Mesenchymal stem cell (in vitro differentiated cells and primary cell): ENCODE data around the gene CMTM3.
A peak's percentile ranks its signal among the peaks of the same experiment; 100 is the strongest.

ENCODE experiments used
- DNase-seq: peaks from one replicate; pipeline ENCODE4 v3.0.0-alpha.2; 2013
- H2AFZ ChIP-seq: one replicate; pipeline ENCODE4 v1.6.1; 2013; ENCODE audit warnings: low read depth, mild to moderate bottlenecking, control low read depth, inconsistent platforms, low read length, moderate library complexity
- H2AK5ac ChIP-seq: 2 replicates; pipeline ENCODE4 v1.6.1; 2013; ENCODE audit warnings: low read length, moderate library complexity, mild to moderate bottlenecking, inconsistent platforms; ENCODE audit not compliant: severe bottlenecking
- H2BK120ac ChIP-seq: one replicate; pipeline ENCODE4 v1.6.1; 2013; ENCODE audit warnings: low read depth, mild to moderate bottlenecking, inconsistent platforms, low read length, moderate library complexity
- H2BK12ac ChIP-seq, 2 experiments: one replicate each; pipeline ENCODE4 v1.6.1; 2013; ENCODE audit warnings: inconsistent platforms in 2 of 2, low read length in 2 of 2, mild to moderate bottlenecking in 2 of 2, moderate library complexity in 2 of 2, control low read depth in 1 of 2
- H2BK15ac ChIP-seq: one replicate; pipeline ENCODE4 v1.6.1; 2013; ENCODE audit warnings: mild to moderate bottlenecking, low read depth, inconsistent platforms; ENCODE audit not compliant: poor library complexity, severe bottlenecking
- H2BK5ac ChIP-seq: 2 replicates; pipeline ENCODE4 v1.6.1; 2013; ENCODE audit warnings: low read depth, mild to moderate bottlenecking, low read length, control low read depth, inconsistent platforms; ENCODE audit not compliant: poor library complexity, severe bottlenecking
- H3K14ac ChIP-seq, 2 experiments: one replicate each; pipeline ENCODE4 v1.6.1; 2013; ENCODE audit warnings: inconsistent platforms in 2 of 2, low read length in 2 of 2, control low read depth in 1 of 2, mild to moderate bottlenecking in 1 of 2, moderate library complexity in 1 of 2
- H3K18ac ChIP-seq, 2 experiments: one replicate each; pipeline ENCODE4 v1.6.1; 2013; ENCODE audit warnings: inconsistent platforms in 2 of 2, low read length in 2 of 2, control low read depth in 1 of 2, low read depth in 1 of 2, mild to moderate bottlenecking in 1 of 2
- H3K23ac ChIP-seq, 2 experiments: one replicate each; pipeline ENCODE4 v1.6.1; 2013; ENCODE audit warnings: inconsistent platforms in 2 of 2, low read length in 2 of 2, mild to moderate bottlenecking in 2 of 2, moderate library complexity in 2 of 2, control low read depth in 1 of 2
- H3K27ac ChIP-seq: 2 replicates; pipeline ENCODE4 v1.5.1; 2013; ENCODE audit warnings: mild to moderate bottlenecking, moderate library complexity, low read length, control low read depth, inconsistent platforms; ENCODE audit not compliant: poor library complexity, severe bottlenecking
- H3K27me3 ChIP-seq, 2 experiments: 2 replicates each; pipeline versions ENCODE4 v1.6.1 to v1.7.0; 2013; ENCODE audit warnings: low read length in 2 of 2, mild to moderate bottlenecking in 2 of 2, moderate library complexity in 2 of 2, control low read depth in 1 of 2, inconsistent platforms in 1 of 2; ENCODE audit not compliant: control insufficient read depth in 1 of 2, insufficient read depth in 1 of 2
- H3K36me3 ChIP-seq, 2 experiments: 2 replicates each; pipeline versions ENCODE4 v1.6.1 to v1.7.0; 2013; ENCODE audit warnings: low read length in 2 of 2, control low read depth in 1 of 2, inconsistent platforms in 1 of 2, low read depth in 1 of 2, mild to moderate bottlenecking in 1 of 2; ENCODE audit not compliant: insufficient read depth in 2 of 2, control insufficient read depth in 1 of 2
- H3K4ac ChIP-seq, 2 experiments: one replicate each; pipeline ENCODE4 v1.6.1; 2013; ENCODE audit warnings: inconsistent platforms in 2 of 2, low read length in 2 of 2, mild to moderate bottlenecking in 2 of 2, moderate library complexity in 2 of 2, control low read depth in 1 of 2, low read depth in 1 of 2
- H3K4me1 ChIP-seq: 2 replicates; pipeline ENCODE4 v1.6.1; 2013; ENCODE audit warnings: low read depth, low read length, control low read depth; ENCODE audit not compliant: control insufficient read depth, insufficient read depth
- H3K4me2 ChIP-seq: 2 replicates; pipeline ENCODE4 v1.6.1; 2013; ENCODE audit warnings: low read length, mild to moderate bottlenecking, inconsistent platforms; ENCODE audit not compliant: poor library complexity, severe bottlenecking
- H3K4me3 ChIP-seq, 2 experiments: 2 replicates each; pipeline versions ENCODE4 v1.5.1 to v1.7.0; 2013; ENCODE audit warnings: low read length in 2 of 2, mild to moderate bottlenecking in 2 of 2, control low read depth in 1 of 2, low read depth in 1 of 2; ENCODE audit not compliant: insufficient read depth in 1 of 2
- H3K79me1 ChIP-seq: replicated peaks from 2 replicates; pipeline ENCODE4 v1.6.1; 2013; ENCODE audit warnings: mild to moderate bottlenecking, control low read depth, low read length, inconsistent platforms; ENCODE audit not compliant: poor library complexity, severe bottlenecking
- H3K9ac ChIP-seq: 2 replicates; pipeline ENCODE4 v1.7.0; 2013; ENCODE audit warnings: mild to moderate bottlenecking, low read length, moderate library complexity
- H3K9me3 ChIP-seq: 2 replicates; pipeline ENCODE4 v1.7.0; 2013; ENCODE audit warnings: mild to moderate bottlenecking, low read length; ENCODE audit not compliant: control insufficient read depth
- H4K8ac ChIP-seq: one replicate; pipeline ENCODE4 v1.6.1; 2013; ENCODE audit warnings: inconsistent platforms, mild to moderate bottlenecking, low read length, moderate library complexity
- H4K91ac ChIP-seq: one replicate; pipeline ENCODE4 v1.6.1; 2013; ENCODE audit warnings: mild to moderate bottlenecking, low read length, inconsistent platforms
- WGBS: methylation state at CpG from one replicate; pipeline ENCODE4 v1.1.7; 2013; ENCODE audit warnings: mixed read lengths; 5-methylcytosine and 5-hydroxymethylcytosine counted together

The CMTM3 gene

GRCh38 chr16:66574081-66574480, 30.4 kb upstream of the CMTM3 start:
- Histone ChIP-seq H3K4me1 (peaks cover 3% of the 10 kb centered on the region), H3K9ac (no peak overlapping the region), H3K4me3 (no peak overlapping the region), H3K23ac (no peak overlapping the region), H2AFZ (no peak overlapping the region), H2AK5ac (peak overlapping the region; percentile 46), H2BK120ac (no peak overlapping the region), H3K18ac (no peak overlapping the region), H3K36me3 (peaks cover 0 to 6% of the 10 kb centered on the region in 2 experiments), H3K9me3 (no peaks in the 10 kb centered on the region), H2BK12ac (no peak overlapping the region), H2BK15ac (no peak overlapping the region), H4K8ac (no peak overlapping the region), H2BK5ac (no peak overlapping the region), H4K91ac (no peak overlapping the region), H3K4ac (no peak overlapping the region), H3K14ac (no peak overlapping the region), H3K79me1 (no peaks in the 10 kb centered on the region), H3K4me2 (no peak overlapping the region), H3K27me3 (peaks cover 0 to 13% of the 10 kb centered on the region in 2 experiments), H3K27ac (no peak overlapping the region)
- DNase-seq = no peak
- 100% methylated on average over 1 of the region's 1 CpG for WGBS

GRCh38 chr16:66574531-66574930, 30.0 kb upstream of the CMTM3 start:
- H2AFZ ChIP-seq = no peak overlapping the region
- 99% methylated on average over 3 of the region's 3 CpGs for WGBS
- H3K9ac ChIP-seq = no peak overlapping the region
- H3K27ac ChIP-seq = no peak overlapping the region
- H3K23ac ChIP-seq = no peak overlapping the region
- H2AK5ac ChIP-seq = no peak overlapping the region
- H4K8ac ChIP-seq = no peak overlapping the region
- no peak overlapping the region for H3K14ac ChIP-seq
- peaks cover 0 to 13% of the 10 kb centered on the region in 2 experiments for H3K27me3 ChIP-seq
- no peak overlapping the region for H2BK12ac ChIP-seq
- H3K79me1 ChIP-seq = no peaks in the 10 kb centered on the region
- no peak overlapping the region for H4K91ac ChIP-seq
- H3K18ac ChIP-seq = no peak overlapping the region
- H3K4me3 ChIP-seq = no peak overlapping the region
- no peak for DNase-seq
- no peak overlapping the region for H3K4ac ChIP-seq
- no peak overlapping the region for H2BK5ac ChIP-seq
- H3K4me2 ChIP-seq = no peak overlapping the region
- H2BK120ac ChIP-seq = no peak overlapping the region
- no peaks in the 10 kb centered on the region for H3K9me3 ChIP-seq
- H3K4me1 ChIP-seq = peaks cover 7% of the 10 kb centered on the region
- peaks cover 0 to 10% of the 10 kb centered on the region in 2 experiments for H3K36me3 ChIP-seq
- no peak overlapping the region for H2BK15ac ChIP-seq

- Histone ChIP-seq H4K8ac (no peak overlapping the region), H3K23ac (no peak overlapping the region), H3K79me1 (no peaks in the 10 kb centered on the region), H2BK12ac (no peak overlapping the region), H3K27ac (no peak overlapping the region), H3K18ac (no peak overlapping the region), H2BK5ac (no peak overlapping the region), H2AFZ (no peak overlapping the region), H2BK120ac (no peak overlapping the region), H3K4ac (no peak overlapping the region), H3K9me3 (no peaks in the 10 kb centered on the region), H3K4me2 (no peak overlapping the region), H3K27me3 (peaks cover 0 to 13% of the 10 kb centered on the region in 2 experiments), H4K91ac (no peak overlapping the region), H3K14ac (no peak overlapping the region), H3K4me1 (peaks cover 7% of the 10 kb centered on the region), H2BK15ac (no peak overlapping the region), H2AK5ac (no peak overlapping the region), H3K9ac (no peak overlapping the region), H3K36me3 (peaks cover 0 to 10% of the 10 kb centered on the region in 2 experiments), H3K4me3 (no peak overlapping the region)
- DNase-seq = no peak
- WGBS = 88% methylated on average over 3 of the region's 3 CpGs
These were observed 29.4 kb upstream of the CMTM3 start for GRCh38 chr16:66575060-66575459.

- H3K4me3 ChIP-seq = no peak overlapping the region
- H2BK120ac ChIP-seq = no peak overlapping the region
- no peak overlapping the region for H4K8ac ChIP-seq
- H2BK15ac ChIP-seq = no peak overlapping the region
- no peaks in the 10 kb centered on the region for H3K9me3 ChIP-seq
- H2AFZ ChIP-seq = no peak overlapping the region
- DNase-seq = no peak
- H3K23ac ChIP-seq = no peak overlapping the region
- no peak overlapping the region for H2BK5ac ChIP-seq
- no peak overlapping the region for H3K4ac ChIP-seq
- no peak overlapping the region for H3K27ac ChIP-seq
- 96% methylated on average over 4 of the region's 5 CpGs for WGBS
- H3K14ac ChIP-seq = no peak overlapping the region
- H3K27me3 ChIP-seq = peaks cover 0 to 13% of the 10 kb centered on the region in 2 experiments
- no peak overlapping the region for H2AK5ac ChIP-seq
- H3K36me3 ChIP-seq = peaks cover 0 to 10% of the 10 kb centered on the region in 2 experiments
- H4K91ac ChIP-seq = no peak overlapping the region
- no peak overlapping the region for H2BK12ac ChIP-seq
- H3K18ac ChIP-seq = no peak overlapping the region
- peaks cover 11% of the 10 kb centered on the region for H3K4me1 ChIP-seq
- H3K9ac ChIP-seq = no peak overlapping the region
- no peak overlapping the region for H3K4me2 ChIP-seq
- no peaks in the 10 kb centered on the region for H3K79me1 ChIP-seq
These were observed 28.2 kb upstream of the CMTM3 start for GRCh38 chr16:66576296-66576695.
